H1 (cell line): Measurements from ENCODE around the gene CD34. TPM values are rescaled to one million over a fixed set of nuclear protein-coding genes. Genes with fewer than 3 reads are reported as not detected.

Source experiments
- CTCF ChIA-PET: fragments of 300-600 bp; sonication (Branson Sonifier 250); formaldehyde crosslinking; loops from one replicate; lab custom pipeline; 2021; ENCODE audit not compliant: partially characterized antibody; lab: Charles Lee
- POLR2A ChIA-PET: fragments of 300-600 bp; sonication (Branson Sonifier 250); formaldehyde crosslinking; loops from one replicate; lab custom pipeline; 2021; ENCODE audit warnings: inconsistent platforms; ENCODE audit not compliant: partially characterized antibody; lab: Charles Lee
- DNase-seq, 2 experiments: peaks; one replicate each; pipeline versions ENCODE4 v3.0.0 to v3.0.0-alpha.2; 2010 to 2022; ENCODE audit warnings: low spot score in 2 of 2, low read depth in 1 of 2, mixed read lengths in 1 of 2
- FAIRE-seq: peaks from 2 replicates; lab custom pipeline; 2011; peaks lifted over from hg19 to GRCh38; lab: Jason Lieb, UNC
- H2AFZ ChIP-seq: 2 replicates; pipeline ENCODE4 v1.8.1; 2012; ENCODE audit warnings: low read length, inconsistent platforms
- H2AK5ac ChIP-seq: 2 replicates; pipeline ENCODE4 v1.6.1; 2013; ENCODE audit warnings: low read depth, low read length
- H2BK120ac ChIP-seq: replicated peaks from 2 replicates; pipeline ENCODE3; 2013; ENCODE audit warnings: low read depth, low read length, inconsistent platforms
- H2BK12ac ChIP-seq: 2 replicates; pipeline ENCODE4 v1.6.1; 2013; ENCODE audit warnings: low read depth, low read length
- H2BK15ac ChIP-seq: 2 replicates; pipeline ENCODE4 v1.6.1; 2013; ENCODE audit warnings: low read length
- H2BK20ac ChIP-seq: 2 replicates; pipeline ENCODE4 v1.6.1; 2013; ENCODE audit warnings: low read length
- H2BK5ac ChIP-seq: 2 replicates; pipeline ENCODE4 v1.6.1; 2013; ENCODE audit warnings: low read depth, low read length
- H3K14ac ChIP-seq: 2 replicates; pipeline ENCODE4 v1.6.1; 2013; ENCODE audit warnings: inconsistent platforms; ENCODE audit not compliant: insufficient read length
- H3K18ac ChIP-seq: 2 replicates; pipeline ENCODE4 v1.6.1; 2013; ENCODE audit warnings: low read length; ENCODE audit errors: extremely low read depth
- H3K23ac ChIP-seq: 2 replicates; pipeline ENCODE4 v1.6.1; 2013; ENCODE audit warnings: inconsistent platforms; ENCODE audit not compliant: insufficient read length
- H3K23me2 ChIP-seq: 2 replicates; pipeline ENCODE4 v1.6.1; 2013; ENCODE audit warnings: low read depth, low read length
- H3K27ac ChIP-seq: 2 replicates; pipeline ENCODE4 v1.6.1; 2011; ENCODE audit warnings: low read depth, low read length, inconsistent platforms
- H3K27me3 ChIP-seq, 4 experiments: replicated peaks in 1 of 4; 1 replicate in 1 of 4; 2 replicates in 3 of 4; pipeline versions ENCODE4 v1.6.1 to v1.8.1; 2011 to 2013; ENCODE audit warnings: low read length in 3 of 4, mild to moderate bottlenecking in 3 of 4, inconsistent platforms in 2 of 4, mixed read lengths in 2 of 4, moderate library complexity in 1 of 4; ENCODE audit not compliant: control insufficient read depth in 3 of 4, insufficient read depth in 3 of 4; ENCODE audit errors: extremely low read depth in 1 of 4
- H3K36me3 ChIP-seq, 4 experiments: 2 replicates each; pipeline versions ENCODE4 v1.6.1 to v1.8.1; 2011 to 2013; ENCODE audit warnings: mild to moderate bottlenecking in 4 of 4, low read length in 3 of 4, moderate library complexity in 2 of 4, control low read depth in 1 of 4, inconsistent platforms in 1 of 4; ENCODE audit not compliant: insufficient read depth in 4 of 4, control insufficient read depth in 2 of 4
- H3K4ac ChIP-seq: replicated peaks from 2 replicates; pipeline ENCODE3; 2013; ENCODE audit warnings: low read length, low read depth, mixed read lengths, inconsistent platforms; ENCODE audit not compliant: insufficient read length
- H3K4me1 ChIP-seq, 4 experiments: replicated peaks in 1 of 4; 1 replicate in 1 of 4; 2 replicates in 3 of 4; pipeline versions ENCODE4 v1.6.1 to v1.8.1; 2011 to 2013; ENCODE audit warnings: low read length in 3 of 4, inconsistent platforms in 2 of 4, mixed read lengths in 1 of 4; ENCODE audit not compliant: insufficient read depth in 4 of 4, control insufficient read depth in 3 of 4
- H3K4me2 ChIP-seq, 2 experiments: 2 replicates each; pipeline versions ENCODE4 v1.6.1 to v1.8.1; 2011 to 2013; ENCODE audit warnings: low read depth in 2 of 2, low read length in 2 of 2, control low read depth in 1 of 2, inconsistent platforms in 1 of 2, mild to moderate bottlenecking in 1 of 2; ENCODE audit not compliant: insufficient read depth in 1 of 2
- H3K4me3 ChIP-seq, 4 experiments: fragments of 200-600, 300-600 bp in 1 of 4; sonication (generic), shearing (Covaris generic), sonication (Bioruptor Twin) in 1 of 4; 2 replicates each; pipeline versions ENCODE4 v1.5.1 to v1.8.1; 2011 to 2016; ENCODE audit warnings: low read length in 4 of 4, low read depth in 3 of 4, control low read depth in 2 of 4, inconsistent platforms in 2 of 4, mild to moderate bottlenecking in 2 of 4, mixed read lengths in 1 of 4, moderate library complexity in 1 of 4; ENCODE audit not compliant: insufficient read depth in 2 of 4; ENCODE audit errors: extremely low read depth in 1 of 4
- H3K56ac ChIP-seq: replicated peaks from 2 replicates; pipeline ENCODE3; 2013; ENCODE audit warnings: low read depth, mild to moderate bottlenecking, mixed read lengths, low read length, inconsistent platforms; ENCODE audit not compliant: insufficient read length
- H3K79me1 ChIP-seq: 2 replicates; pipeline ENCODE4 v1.6.1; 2013; ENCODE audit warnings: low read depth, low read length, control low read depth
- H3K79me2 ChIP-seq, 2 experiments: 2 replicates each; pipeline versions ENCODE4 v1.6.1 to v1.8.1; 2012 to 2013; ENCODE audit warnings: low read length in 2 of 2, mild to moderate bottlenecking in 2 of 2, inconsistent platforms in 1 of 2; ENCODE audit not compliant: insufficient read depth in 2 of 2, control insufficient read depth in 1 of 2
- H3K9ac ChIP-seq, 4 experiments: replicated peaks in 1 of 4; 1 replicate in 1 of 4; 2 replicates in 3 of 4; pipeline versions ENCODE4 v1.6.1 to v1.8.1; 2011 to 2013; ENCODE audit warnings: low read depth in 3 of 4, low read length in 3 of 4, control low read depth in 2 of 4, mild to moderate bottlenecking in 2 of 4, moderate library complexity in 2 of 4, inconsistent platforms in 1 of 4; ENCODE audit errors: extremely low read depth in 1 of 4
- H3K9me3 ChIP-seq, 2 experiments: 2 replicates each; pipeline versions ENCODE4 v1.6.1 to v1.8.1; 2012 to 2013; ENCODE audit warnings: mild to moderate bottlenecking in 2 of 2, moderate library complexity in 2 of 2, control low read depth in 1 of 2, inconsistent platforms in 1 of 2, low read depth in 1 of 2, low read length in 1 of 2, mixed read lengths in 1 of 2; ENCODE audit not compliant: insufficient read depth in 2 of 2
- H4K20me1 ChIP-seq, 2 experiments: replicated peaks in 1 of 2; 2 replicates each; pipeline versions ENCODE3 to v1.8.1; 2011 to 2013; ENCODE audit warnings: inconsistent platforms in 2 of 2, low read length in 2 of 2, mild to moderate bottlenecking in 1 of 2; ENCODE audit not compliant: insufficient read depth in 2 of 2, control insufficient read depth in 1 of 2
- H4K5ac ChIP-seq: 2 replicates; pipeline ENCODE4 v1.6.1; 2013; ENCODE audit warnings: low read length, low read depth, mixed read lengths, inconsistent platforms; ENCODE audit not compliant: insufficient read length
- H4K8ac ChIP-seq: 2 replicates; pipeline ENCODE4 v1.8.0; 2013; ENCODE audit warnings: mild to moderate bottlenecking, moderate library complexity, low read length, inconsistent platforms; ENCODE audit not compliant: insufficient read depth; ENCODE audit errors: extremely low read depth
- H4K91ac ChIP-seq: replicated peaks from 2 replicates; pipeline ENCODE3; 2013; ENCODE audit warnings: low read length, mixed read lengths, inconsistent platforms; ENCODE audit not compliant: insufficient read length
- POLR2AphosphoS5 ChIP-seq: IDR thresholded peaks from 2 replicates; pipeline ENCODE4 v1.6.1; 2011; ENCODE audit warnings: low read depth, low read length
- SIX5 ChIP-seq: IDR thresholded peaks from 2 replicates; pipeline ENCODE4 v1.6.1; 2011; ENCODE audit warnings: mild to moderate bottlenecking, low read depth, low read length
- WGBS, 2 experiments: shearing (Covaris generic) in 1 of 2; methylation state at CpG; one replicate each; pipeline versions ENCODE4 v1.1.6 to v1.1.7; 2013 to 2015; ENCODE audit warnings: low lambda C conversion rate in 2 of 2, mixed read lengths in 2 of 2, inconsistent platforms in 1 of 2, low coverage in 1 of 2, missing lambda C conversion rate in 1 of 2; ENCODE audit not compliant: insufficient replicate concordance in 2 of 2, insufficient coverage in 1 of 2, insufficient read length in 1 of 2; ENCODE audit errors: extremely low coverage in 1 of 2, missing lambda C conversion rate in 1 of 2; 5-methylcytosine and 5-hydroxymethylcytosine counted together
- polyA plus RNA-seq, 7 experiments: library from polyadenylated mRNA; depleted of rRNA in 3 of 7; stranded (reverse) in 5 of 7; unstranded in 2 of 7; fragments of >200 nt in 5 of 7; fragments of 200-250 nt in 2 of 7; gene quantifications; 1 replicate in 5 of 7; 2 replicates in 1 of 7; 4 replicates in 1 of 7; pipeline versions ENCODE4 v1.2.1 to v1.2.3, GENCODE V29; 2011 to 2013; ENCODE audit warnings: missing spikeins in 2 of 7, mixed read lengths in 2 of 7
- total RNA-seq: library from RNA; stranded (reverse); fragmentation: NEBNext Ultra II Directional; extraction: Animal tissue kit (Norgen Biotek cat#: 25700); gene quantifications from 2 replicates; pipeline ENCODE4 v1.2.1, GENCODE V29; 2021

The CD34 gene
- total and polyA plus RNA-seq, 2 of the 8 experiments (the other 6 are each of a cell fraction or from before 2014, with no cell fraction given): 0.39 to 0.54 TPM

GRCh38 chr1:207853372-207853757 is 57.6 kb downstream of the CD34 start:
- POLR2A ChIA-PET: no interaction called here
- Histone ChIP-seq H3K18ac (no peak overlapping the region), H3K4ac (no peak overlapping the region), H3K23me2 (no peaks in the 10 kb centered on the region), H3K4me2 (no peak overlapping the region), H2AK5ac (no peak overlapping the region), H3K9ac (no peak overlapping the region), H4K20me1 (no peaks in the 10 kb centered on the region), H3K36me3 (no peaks in the 10 kb centered on the region), H3K27me3 (no peaks in the 10 kb centered on the region), H2BK12ac (no peak overlapping the region), H4K5ac (no peak overlapping the region), H2BK5ac (no peak overlapping the region), H3K56ac (no peak overlapping the region), H3K27ac (no peak overlapping the region), H2AFZ (no peak overlapping the region), H3K4me1 (peaks cover 0 to 3% (median 0%) of the 10 kb centered on the region in 4 experiments; a peak in 1 of 7 replicates), H3K79me1 (no peaks in the 10 kb centered on the region), H3K79me2 (no peaks in the 10 kb centered on the region), H2BK20ac (no peak overlapping the region), H2BK15ac (no peak overlapping the region), H3K14ac (no peak overlapping the region), H3K9me3 (no peaks in the 10 kb centered on the region), H3K4me3 (no peak overlapping the region), H4K91ac (no peak overlapping the region), H3K23ac (no peak overlapping the region), H4K8ac (no peak overlapping the region), H2BK120ac (no peak overlapping the region)
- CTCF ChIA-PET: interaction anchor here (1.2 to 1.7 kb wide), 2 partner anchors 15 to 18 kb away, joined by 4 to 10 read pairs; no protein-coding TSS in a partner anchor
- FAIRE-seq (no peak), DNase-seq (no peak)
- TF ChIP-seq SIX5 (no peak), POLR2AphosphoS5 (no peak)
- 81% methylated on average over 1 of the region's 1 CpG; no CpG with 5 or more reads in 1 of the 2 experiments for WGBS, 2 experiments
